Right lobe of liver (tissue), 4 donors: ENCODE data around the gene RBM6.

Experiments
- POLR2A ChIP-seq: fragments of 450-650 bp; IDR thresholded peaks from one replicate; pipeline ENCODE4 v1.6.1; 2017; ENCODE audit warnings: antibody characterized with exemption, mild to moderate bottlenecking
- TF ChIP-seq, protein P1 (sequence below), 4 donors: fragments of 200-600 bp in 3 of 4; fragments of 450-650 bp in 1 of 4; IDR thresholded peaks; one replicate each; pipeline versions ENCODE4 v1.5.1 to v1.8.0; 2016 to 2022; ENCODE audit warnings: antibody characterized with exemption in 4 of 4, mild to moderate bottlenecking in 2 of 4
- donor health status: DM: no; HTN: no; CAD: no.
- donor health status: DM: no; HTN: no; CAD: no.
- donor health status: DM: no; HTN: yes; CAD: no.

DNA sequence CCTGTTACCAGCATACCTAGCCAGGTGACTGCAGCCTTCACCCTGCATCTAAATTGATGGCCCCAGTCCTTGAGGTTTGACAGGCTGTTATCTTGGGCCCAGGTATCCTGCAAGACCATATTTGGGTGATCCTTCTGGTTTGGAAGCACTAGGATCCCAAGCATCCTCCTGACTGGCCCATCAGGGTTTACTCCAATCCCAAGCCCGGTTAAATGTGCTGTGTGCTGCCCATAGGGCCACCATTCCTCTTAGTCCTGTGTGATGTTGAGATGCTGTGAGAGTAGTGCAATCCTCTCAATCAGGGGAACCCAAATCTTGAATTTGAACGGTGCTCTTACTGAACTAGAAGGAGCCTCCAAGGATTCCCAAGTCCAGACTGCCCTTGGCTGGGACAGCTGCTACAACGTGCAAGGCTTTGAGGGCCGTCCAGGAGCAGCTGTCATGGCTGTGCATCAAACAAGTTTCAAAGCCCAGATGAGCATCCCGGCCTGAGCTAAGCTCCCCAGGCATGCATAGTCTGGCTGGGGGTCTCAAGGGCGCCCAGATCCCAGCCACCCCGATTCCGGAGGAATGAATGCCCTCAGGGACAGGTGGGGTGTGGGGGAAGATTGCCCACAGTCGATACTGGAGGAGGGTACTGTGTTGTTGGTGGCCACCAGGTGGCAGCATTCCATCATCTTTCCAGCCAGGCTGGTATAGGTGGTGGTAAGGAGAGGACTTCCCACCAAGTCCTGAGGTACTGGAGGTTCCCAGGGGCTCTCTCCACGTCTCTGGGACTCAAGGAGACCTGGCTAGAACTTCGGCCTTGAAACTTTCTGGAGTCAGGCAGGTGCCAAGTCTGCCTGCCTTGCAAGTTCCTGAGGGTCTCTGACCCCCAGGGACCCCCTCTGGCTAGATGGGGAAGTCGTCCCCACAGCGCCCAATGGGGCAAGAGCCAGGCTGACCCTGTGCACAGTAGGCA is 181.4 kb downstream of the RBM6 start:
- TF ChIP-seq, protein P1, sequence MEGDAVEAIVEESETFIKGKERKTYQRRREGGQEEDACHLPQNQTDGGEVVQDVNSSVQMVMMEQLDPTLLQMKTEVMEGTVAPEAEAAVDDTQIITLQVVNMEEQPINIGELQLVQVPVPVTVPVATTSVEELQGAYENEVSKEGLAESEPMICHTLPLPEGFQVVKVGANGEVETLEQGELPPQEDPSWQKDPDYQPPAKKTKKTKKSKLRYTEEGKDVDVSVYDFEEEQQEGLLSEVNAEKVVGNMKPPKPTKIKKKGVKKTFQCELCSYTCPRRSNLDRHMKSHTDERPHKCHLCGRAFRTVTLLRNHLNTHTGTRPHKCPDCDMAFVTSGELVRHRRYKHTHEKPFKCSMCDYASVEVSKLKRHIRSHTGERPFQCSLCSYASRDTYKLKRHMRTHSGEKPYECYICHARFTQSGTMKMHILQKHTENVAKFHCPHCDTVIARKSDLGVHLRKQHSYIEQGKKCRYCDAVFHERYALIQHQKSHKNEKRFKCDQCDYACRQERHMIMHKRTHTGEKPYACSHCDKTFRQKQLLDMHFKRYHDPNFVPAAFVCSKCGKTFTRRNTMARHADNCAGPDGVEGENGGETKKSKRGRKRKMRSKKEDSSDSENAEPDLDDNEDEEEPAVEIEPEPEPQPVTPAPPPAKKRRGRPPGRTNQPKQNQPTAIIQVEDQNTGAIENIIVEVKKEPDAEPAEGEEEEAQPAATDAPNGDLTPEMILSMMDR (IDR thresholded peaks at IDR 0.05) = peak; percentile 79 to 88 (median 84)
- no peak for TF ChIP-seq POLR2A
